Activated naive CD4-positive, alpha-beta T cell treated with anti-CD3 and anti-CD28 coated beads, Interleukin-2, amount 50 U/mL, for 24 hours (primary cell): ENCODE measurements around the gene PCSK4.
A peak's percentile ranks its signal among the peaks of the same experiment; 100 is the strongest.
"Not testable (repeated sequence)": the region's sequence is repeated elsewhere in the genome, so short reads cannot be mapped to it uniquely, and the experiment has no call there.

ENCODE experiments used
- H3K27ac Mint-ChIP-seq: one replicate; pipeline ENCODE4 v1.8.0; 2021; ENCODE audit warnings: mild to moderate bottlenecking, mixed read lengths
- H3K27me3 Mint-ChIP-seq: one replicate; pipeline ENCODE4 v1.8.0; 2021; ENCODE audit warnings: mixed read lengths
- H3K36me3 Mint-ChIP-seq: one replicate; pipeline ENCODE4 v1.8.0; 2021; ENCODE audit warnings: mixed read lengths
- H3K4me1 Mint-ChIP-seq: one replicate; pipeline ENCODE4 v1.8.0; 2021; ENCODE audit warnings: mixed read lengths
- H3K4me3 Mint-ChIP-seq: one replicate; pipeline ENCODE4 v1.8.0; 2021; ENCODE audit warnings: mild to moderate bottlenecking, mixed read lengths
- H3K9me3 Mint-ChIP-seq: one replicate; pipeline ENCODE4 v1.8.0; 2021; ENCODE audit warnings: mixed read lengths

PCSK4 gene

DNA sequence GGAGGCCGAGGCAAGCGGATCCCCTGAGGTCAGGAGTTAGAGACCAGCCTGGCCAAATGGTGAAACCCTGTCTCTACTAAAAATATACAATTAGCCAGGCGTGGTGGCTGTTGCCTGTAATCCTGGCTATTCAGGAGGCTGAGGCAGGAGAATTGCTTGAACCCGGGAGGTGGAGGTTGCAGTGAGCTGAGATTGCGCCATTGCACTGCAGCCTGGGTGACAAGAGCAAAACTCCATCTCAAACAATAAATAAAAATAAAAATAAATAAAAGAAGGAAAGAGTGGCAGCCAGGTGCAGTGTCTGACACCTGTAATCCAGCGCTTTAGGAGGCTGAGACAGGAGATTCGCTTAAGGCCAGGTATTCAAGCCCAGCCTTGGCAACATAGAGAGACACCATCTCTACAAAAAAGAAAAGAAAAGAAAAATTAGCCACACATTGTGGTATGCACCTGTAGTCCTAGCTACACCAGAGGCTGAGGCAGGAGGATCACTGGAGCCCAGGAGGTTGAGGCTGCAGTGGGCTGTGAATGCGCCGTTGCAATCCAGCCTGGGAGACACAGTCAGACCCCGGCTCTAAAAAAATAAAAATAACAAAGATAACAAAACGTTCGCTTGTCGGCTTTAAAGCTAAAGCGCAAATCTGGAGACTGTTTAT, 12.4 kb upstream of the PCSK4 start:
- Mint-ChIP-seq H3K27me3 (no peaks in the 10 kb centered on the region), H3K9me3 (no peaks in the 10 kb centered on the region), H3K27ac (no peak overlapping the region), H3K4me3 (peak overlapping the region; percentile 15), H3K4me1 (peaks cover 12% of the 10 kb centered on the region), H3K36me3 (no peaks in the 10 kb centered on the region)

DNA sequence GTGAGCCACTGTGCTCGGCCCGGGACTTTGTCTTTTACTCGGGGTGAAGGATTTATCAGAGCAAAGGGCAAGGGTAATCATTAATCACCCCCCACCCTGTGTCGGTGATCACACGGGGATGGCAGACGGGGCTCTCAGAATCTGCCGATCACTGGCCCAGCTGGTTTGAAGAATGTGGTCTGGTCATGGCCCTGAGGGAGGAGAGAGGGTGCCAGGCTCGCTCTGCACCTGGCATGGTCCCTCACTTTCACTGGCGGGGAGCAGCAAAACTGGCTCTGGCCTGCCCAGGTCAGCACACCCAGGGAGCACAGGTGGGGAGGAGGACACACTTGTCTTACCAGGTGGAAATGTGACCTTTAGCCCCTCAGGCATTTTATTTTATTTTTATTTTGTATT, 11.0 kb upstream of the PCSK4 start:
- H3K4me1 Mint-ChIP-seq, result peaks cover 10% of the 10 kb centered on the region
- H3K36me3 Mint-ChIP-seq, result no peaks in the 10 kb centered on the region
- no peaks in the 10 kb centered on the region for H3K27me3 Mint-ChIP-seq
- no peak overlapping the region for H3K4me3 Mint-ChIP-seq
- H3K27ac Mint-ChIP-seq, result no peak overlapping the region
- no peaks in the 10 kb centered on the region for H3K9me3 Mint-ChIP-seq

GRCh38 chr19:1499231-1499630, 9.1 kb upstream of the PCSK4 start:
- not testable (repeated sequence) for H3K27ac Mint-ChIP-seq, H3K4me1 Mint-ChIP-seq, H3K27me3 Mint-ChIP-seq, H3K4me3 Mint-ChIP-seq, H3K36me3 Mint-ChIP-seq, H3K9me3 Mint-ChIP-seq

- Mint-ChIP-seq H3K36me3 (no peaks in the 10 kb centered on the region), H3K27ac (no peak overlapping the region), H3K9me3 (no peaks in the 10 kb centered on the region), H3K27me3 (no peaks in the 10 kb centered on the region), H3K4me1 (peaks cover 2% of the 10 kb centered on the region), H3K4me3 (no peak overlapping the region)
Measured at GRCh38 chr19:1497578-1498235, 7.6 kb upstream of the PCSK4 start.

DNA sequence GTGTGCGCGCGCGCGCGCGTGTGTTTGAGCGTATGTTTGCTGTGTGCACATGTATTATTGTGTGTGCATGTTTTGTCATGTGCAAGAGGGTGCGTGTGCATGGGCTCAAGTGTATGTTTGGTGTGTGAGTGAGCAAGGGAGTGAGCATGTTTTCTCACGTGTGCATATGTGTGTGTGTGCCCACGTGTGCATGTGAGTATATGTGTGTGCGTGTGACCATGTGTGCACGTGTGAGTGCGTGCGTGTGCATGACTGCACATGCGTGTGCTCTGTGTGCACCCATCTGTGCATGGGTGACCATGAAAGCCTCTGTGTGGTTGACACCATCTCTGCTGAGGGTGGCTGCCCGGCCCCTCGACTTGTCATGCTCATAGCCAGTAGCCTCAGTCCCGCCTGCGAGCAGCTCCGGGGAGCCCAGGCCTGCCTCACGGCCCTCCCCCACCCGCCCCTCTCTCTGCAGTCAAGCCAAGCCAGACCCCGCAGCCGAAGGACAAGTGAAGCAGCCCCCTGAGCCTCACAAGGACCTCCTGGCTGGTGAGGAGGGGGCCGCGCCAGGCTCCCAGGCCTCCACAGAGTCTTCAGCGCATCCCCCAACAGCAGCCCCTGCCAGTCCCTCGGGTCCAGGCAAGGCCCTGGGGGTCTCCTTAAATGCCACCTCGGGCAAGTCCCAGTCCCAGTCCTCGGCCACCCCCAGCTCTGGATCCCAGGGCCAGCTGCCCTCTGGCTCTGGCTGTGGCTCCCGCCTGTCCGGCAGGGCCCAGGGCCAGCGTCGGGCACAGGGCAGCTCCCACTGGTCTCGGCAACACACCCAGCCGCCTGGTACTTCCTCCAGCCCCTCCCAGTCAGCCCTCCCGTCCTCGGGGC, 6.8 kb upstream of the PCSK4 start:
- Mint-ChIP-seq H3K27ac (no peak overlapping the region), H3K36me3 (no peaks in the 10 kb centered on the region), H3K4me3 (no peak overlapping the region), H3K9me3 (no peaks in the 10 kb centered on the region), H3K4me1 (peaks cover 2% of the 10 kb centered on the region), H3K27me3 (no peaks in the 10 kb centered on the region)

DNA sequence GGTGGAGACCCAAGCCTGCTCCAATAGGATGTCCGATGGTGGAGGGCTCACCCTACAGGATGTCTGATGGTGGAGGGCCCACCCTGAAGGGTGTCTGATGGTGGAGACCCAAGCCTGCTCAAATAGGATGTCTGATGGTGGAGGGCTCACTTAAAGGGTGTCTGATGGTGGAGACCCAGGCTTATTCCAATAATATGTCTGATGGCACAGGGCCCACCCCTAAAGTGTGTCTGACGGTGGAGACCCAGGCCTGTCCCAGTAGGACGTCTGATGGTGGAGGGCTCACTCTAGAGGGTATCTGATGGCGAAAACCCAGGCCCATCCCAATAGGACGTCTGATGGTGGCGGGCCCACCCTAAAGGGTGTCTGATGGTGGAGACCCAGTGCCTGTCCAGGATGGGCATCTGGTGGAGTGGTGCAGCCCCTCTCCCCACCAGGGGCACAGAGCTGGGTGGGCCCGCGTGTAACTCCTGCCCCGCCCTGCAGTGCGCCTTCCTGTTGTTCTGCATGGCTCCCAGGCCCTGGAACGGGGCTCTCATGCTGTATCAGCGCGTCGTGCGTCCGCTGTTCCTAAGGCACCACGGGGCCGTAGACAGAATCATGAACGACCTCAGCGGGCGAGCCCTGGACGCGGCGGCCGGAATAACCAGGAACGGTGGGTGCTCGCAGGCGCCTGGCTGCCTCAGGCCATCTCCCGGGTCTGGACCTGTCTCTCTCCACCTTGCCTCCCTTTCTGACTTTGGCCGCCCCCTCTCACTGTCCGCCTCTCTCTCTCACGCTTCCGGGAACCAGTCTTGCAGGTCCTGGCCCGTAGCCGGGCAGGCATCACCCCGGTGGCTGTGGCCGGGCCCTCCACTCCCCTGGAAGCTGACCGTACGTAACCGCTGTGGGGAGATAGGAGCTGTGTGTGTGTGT, 5.9 kb upstream of the PCSK4 start:
- H3K27me3 Mint-ChIP-seq, result no peaks in the 10 kb centered on the region
- no peaks in the 10 kb centered on the region for H3K9me3 Mint-ChIP-seq
- H3K4me1 Mint-ChIP-seq, result peaks cover 7% of the 10 kb centered on the region
- H3K36me3 Mint-ChIP-seq, result no peaks in the 10 kb centered on the region
- no peak overlapping the region for H3K27ac Mint-ChIP-seq
- H3K4me3 Mint-ChIP-seq, result no peak overlapping the region

DNA sequence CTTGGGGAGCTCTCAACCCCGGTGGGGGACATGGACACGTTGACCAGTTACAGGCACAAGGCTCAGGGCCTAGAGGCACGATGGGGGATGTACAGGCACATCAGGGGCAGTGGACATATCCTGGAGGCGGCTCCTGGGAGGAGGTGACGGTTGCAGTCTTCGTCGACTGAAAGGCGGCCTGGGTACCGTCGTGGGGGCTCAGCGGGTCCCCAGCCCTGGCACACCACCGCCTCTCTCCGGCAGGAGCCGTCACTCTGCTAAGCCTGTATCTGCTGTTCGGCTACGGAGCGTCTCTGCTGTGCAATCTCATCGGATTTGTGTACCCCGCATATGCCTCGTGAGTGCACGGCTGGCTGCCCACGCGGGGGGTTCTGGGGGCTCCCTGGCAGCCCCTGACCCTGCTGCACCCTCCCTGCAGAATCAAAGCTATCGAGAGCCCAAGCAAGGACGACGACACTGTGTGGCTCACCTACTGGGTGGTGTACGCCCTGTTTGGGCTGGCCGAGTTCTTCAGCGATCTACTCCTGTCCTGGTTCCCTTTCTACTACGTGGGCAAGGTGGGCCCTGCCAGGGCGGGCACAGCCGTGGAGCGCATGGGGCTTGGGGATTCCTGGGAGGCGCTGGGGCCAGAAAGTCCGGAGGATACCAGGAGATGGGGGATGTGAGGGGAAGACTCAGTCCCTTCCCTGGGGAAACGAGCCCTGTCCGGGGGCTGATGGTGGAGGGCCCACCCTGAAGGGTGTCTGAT, 5.1 kb upstream of the PCSK4 start:
- Mint-ChIP-seq H3K4me1 (peaks cover 11% of the 10 kb centered on the region), H3K36me3 (no peaks in the 10 kb centered on the region), H3K27me3 (no peaks in the 10 kb centered on the region), H3K27ac (no peak overlapping the region), H3K9me3 (no peaks in the 10 kb centered on the region), H3K4me3 (no peak overlapping the region)

DNA sequence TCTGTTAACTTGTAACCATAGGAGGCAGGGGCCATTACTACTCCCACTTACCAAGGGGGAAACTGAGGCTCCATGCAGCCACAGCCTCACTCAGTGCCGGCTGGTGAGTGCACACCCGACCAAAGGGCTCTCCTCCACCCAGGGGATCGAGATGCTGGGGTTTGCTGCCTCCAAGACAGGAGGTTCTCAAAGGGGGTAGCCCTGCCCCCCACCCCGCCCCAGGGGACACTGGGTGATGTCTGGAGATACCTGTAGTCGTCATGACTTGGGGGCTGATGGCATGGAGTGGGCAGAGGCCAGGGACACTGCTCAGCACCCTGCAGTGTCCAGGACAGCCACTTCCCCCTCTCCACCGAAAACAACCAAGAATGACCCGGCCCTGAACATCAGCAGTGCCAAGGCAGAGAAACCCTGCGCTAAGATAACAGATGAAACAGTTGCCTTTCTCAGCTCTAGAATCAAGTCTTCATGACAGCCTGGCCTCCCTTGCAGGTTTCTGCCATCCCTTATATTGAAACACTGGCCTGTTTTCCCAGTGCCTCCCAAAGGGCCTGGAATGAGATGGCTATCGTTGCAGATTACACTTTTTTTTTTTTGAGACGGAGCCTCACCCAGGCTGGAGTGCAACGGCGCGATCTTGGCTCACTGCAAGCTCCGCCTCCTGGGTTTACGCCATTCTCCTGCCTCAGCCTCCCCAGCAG, 4.1 kb upstream of the PCSK4 start:
- Mint-ChIP-seq H3K4me3 (no peak overlapping the region), H3K27me3 (no peaks in the 10 kb centered on the region), H3K9me3 (no peaks in the 10 kb centered on the region), H3K36me3 (no peaks in the 10 kb centered on the region), H3K4me1 (peaks cover 16% of the 10 kb centered on the region), H3K27ac (no peak overlapping the region)

GRCh38 chr19:1492474-1493006, 2.4 kb upstream of the PCSK4 start:
- H3K9me3 Mint-ChIP-seq, result no peaks in the 10 kb centered on the region
- H3K4me3 Mint-ChIP-seq, result peak overlapping the region; percentile 83
- H3K4me1 Mint-ChIP-seq, result peaks cover 16% of the 10 kb centered on the region
- no peak overlapping the region for H3K27ac Mint-ChIP-seq
- no peaks in the 10 kb centered on the region for H3K27me3 Mint-ChIP-seq
- H3K36me3 Mint-ChIP-seq, result no peaks in the 10 kb centered on the region

- Mint-ChIP-seq H3K4me1 (peaks cover 16% of the 10 kb centered on the region), H3K4me3 (peak overlapping the region; percentile 83), H3K9me3 (no peaks in the 10 kb centered on the region), H3K27ac (peak overlapping the region; percentile 30), H3K27me3 (no peaks in the 10 kb centered on the region), H3K36me3 (no peaks in the 10 kb centered on the region)
Measured at GRCh38 chr19:1491849-1492170, 1.7 kb upstream of the PCSK4 start.

- Mint-ChIP-seq H3K9me3 (no peaks in the 10 kb centered on the region), H3K36me3 (no peaks in the 10 kb centered on the region), H3K4me1 (peaks cover 16% of the 10 kb centered on the region), H3K27ac (peak within 1 kb of the TSS; percentile 52), H3K27me3 (no peaks in the 10 kb centered on the region), H3K4me3 (peak within 1 kb of the TSS; percentile 87)
Measured at GRCh38 chr19:1491114-1491848, 1.1 kb upstream of the PCSK4 start, which contains the start of gene REEP6. Gene REEP6, plus strand, starts transcription at chr19:1491181. Its CDS starts 89 bp downstream, at chr19:1491270.

- H3K27ac Mint-ChIP-seq, result no peak overlapping the region
- no peaks in the 10 kb centered on the region for H3K36me3 Mint-ChIP-seq
- no peaks in the 10 kb centered on the region for H3K9me3 Mint-ChIP-seq
- H3K27me3 Mint-ChIP-seq, result no peaks in the 10 kb centered on the region
- peak overlapping the region; percentile 47 for H3K4me3 Mint-ChIP-seq
- peaks cover 16% of the 10 kb centered on the region for H3K4me1 Mint-ChIP-seq
Measured at GRCh38 chr19:1489463-1490310, 463 bp downstream of the PCSK4 start.

GRCh38 chr19:1488282-1488601, 1.9 kb downstream of the PCSK4 start:
- Mint-ChIP-seq H3K4me1 (peaks cover 16% of the 10 kb centered on the region), H3K27me3 (no peaks in the 10 kb centered on the region), H3K4me3 (no peak overlapping the region), H3K9me3 (no peaks in the 10 kb centered on the region), H3K27ac (no peak overlapping the region), H3K36me3 (no peaks in the 10 kb centered on the region)
